HG03064 (cell line): ENCODE results near the gene ADAM12.

Experiments used
- ATAC-seq: cut with Tn5 transposase; IDR thresholded peaks from one replicate; pipeline ENCODE4 v1.9.1; 2021; ENCODE audit warnings: low read depth; ENCODE audit not compliant: unreplicated experiment

ADAM12 gene

DNA sequence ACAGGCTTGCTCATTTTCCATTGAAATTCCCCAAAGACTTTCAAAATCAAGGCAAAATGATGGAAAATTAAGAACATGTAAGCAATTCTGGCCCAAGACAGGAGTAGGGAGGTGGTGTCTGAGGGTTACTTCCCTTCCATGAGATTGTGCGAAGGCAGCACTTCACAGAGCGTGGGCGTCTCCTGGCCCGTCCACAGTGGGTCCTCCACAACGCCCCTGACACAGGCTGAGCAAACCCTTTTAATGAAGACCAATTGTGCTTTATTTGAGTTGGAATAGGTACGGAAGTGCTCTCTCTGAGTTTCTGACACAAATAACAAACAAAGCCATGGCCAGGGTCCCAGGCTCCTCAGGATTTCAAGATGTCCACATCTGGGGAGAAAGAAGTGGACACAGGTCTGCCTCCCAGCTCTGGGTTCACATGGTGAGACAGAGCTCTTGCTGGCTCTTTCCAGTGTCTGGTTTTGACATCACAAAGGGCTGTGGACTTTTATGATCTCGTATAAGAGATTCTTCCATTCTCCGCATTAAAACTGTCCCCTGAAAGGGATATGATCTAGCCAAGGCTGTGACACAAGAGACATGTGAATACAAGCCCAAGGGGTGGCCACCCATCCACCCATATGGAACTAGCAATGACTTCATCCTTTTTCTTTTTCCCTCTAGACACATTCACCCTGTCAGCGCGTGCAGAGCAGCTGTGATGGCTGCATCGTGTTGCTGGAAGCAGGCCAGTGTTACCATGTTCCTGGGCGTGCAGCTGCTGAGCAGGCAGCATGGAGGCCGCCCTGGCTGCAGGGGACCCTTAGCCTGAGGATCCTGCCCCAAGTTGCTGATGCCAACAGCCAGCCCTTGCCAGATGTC lies 145.6 kb downstream of the ADAM12 start:
- no peak for ATAC-seq

- no peak for ATAC-seq
Observed at GRCh38 chr10:126240483-126240882, 147.8 kb downstream of the ADAM12 start.

- ATAC-seq: no peak
Observed at GRCh38 chr10:126239844-126240243, 148.4 kb downstream of the ADAM12 start.

- ATAC-seq: no peak
Observed at GRCh38 chr10:126235979-126236851, 152.1 kb downstream of the ADAM12 start.

GRCh38 chr10:126235091-126235978 lies 152.9 kb downstream of the ADAM12 start:
- no peak for ATAC-seq

GRCh38 chr10:126234630-126235029 lies 153.6 kb downstream of the ADAM12 start:
- ATAC-seq: no peak

DNA sequence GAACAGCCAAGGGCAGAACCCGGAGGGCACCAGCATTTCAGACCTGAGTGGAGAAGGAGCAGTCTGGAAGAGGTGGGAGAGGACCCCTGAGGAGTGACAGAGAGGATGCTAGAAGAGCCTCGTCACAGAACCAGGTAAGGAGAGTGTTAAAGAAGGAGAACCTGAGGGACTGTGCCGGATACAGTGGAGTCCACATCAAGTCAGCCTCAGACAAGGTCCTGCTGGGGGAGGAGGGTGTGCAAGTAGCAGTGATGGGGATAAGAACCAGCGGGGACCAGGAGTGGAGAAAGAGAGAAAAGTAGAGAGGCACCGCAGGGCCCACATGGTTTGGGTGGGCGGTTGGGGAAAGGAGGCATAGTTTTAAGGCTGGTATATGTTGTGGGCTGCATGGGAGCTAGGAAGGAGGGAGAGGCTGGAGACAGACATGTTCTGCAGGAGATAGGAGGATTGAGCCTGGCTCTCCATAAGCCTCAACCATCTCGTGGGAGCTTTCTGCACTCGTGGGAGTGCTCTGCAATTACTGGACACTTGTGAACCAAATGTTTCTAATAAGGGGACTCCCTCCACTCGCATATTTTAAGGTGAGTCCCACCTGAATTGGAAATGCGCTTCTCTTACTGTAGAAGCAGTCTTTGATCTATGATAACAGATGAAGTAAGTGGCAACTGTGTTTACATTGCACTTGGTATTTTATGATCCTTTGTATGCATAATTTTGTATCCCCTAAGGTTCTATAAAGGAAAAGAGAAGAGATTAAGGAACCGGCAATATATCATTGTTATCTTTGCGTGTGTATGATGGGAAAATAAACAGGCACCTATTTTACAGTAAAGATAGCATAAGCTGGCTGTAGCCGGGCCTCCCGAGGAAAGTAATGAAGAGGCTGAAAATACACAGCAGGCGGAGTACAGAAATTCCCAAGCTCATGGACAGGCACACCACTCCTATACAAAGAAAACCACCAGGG lies 154.8 kb downstream of the ADAM12 start:
- no peak for ATAC-seq

DNA sequence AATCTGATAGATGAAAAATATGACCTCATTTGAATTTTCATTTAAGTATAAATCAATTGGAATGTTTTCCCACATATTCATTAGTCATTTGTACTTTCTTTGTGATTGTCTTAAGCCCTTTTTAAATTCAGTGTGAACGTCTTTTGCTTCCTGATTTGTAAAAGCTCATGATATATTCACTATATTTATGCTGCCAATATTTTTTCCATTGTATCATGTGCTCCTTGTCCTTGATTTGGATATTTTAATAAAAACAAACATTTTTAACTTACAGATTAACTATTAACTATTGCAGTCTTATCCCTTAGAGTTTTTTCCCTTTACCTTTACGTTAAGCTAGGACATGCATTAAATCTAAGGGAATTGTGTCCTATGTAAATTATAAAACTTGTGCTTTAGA lies 157.7 kb downstream of the ADAM12 start:
- no peak for ATAC-seq

DNA sequence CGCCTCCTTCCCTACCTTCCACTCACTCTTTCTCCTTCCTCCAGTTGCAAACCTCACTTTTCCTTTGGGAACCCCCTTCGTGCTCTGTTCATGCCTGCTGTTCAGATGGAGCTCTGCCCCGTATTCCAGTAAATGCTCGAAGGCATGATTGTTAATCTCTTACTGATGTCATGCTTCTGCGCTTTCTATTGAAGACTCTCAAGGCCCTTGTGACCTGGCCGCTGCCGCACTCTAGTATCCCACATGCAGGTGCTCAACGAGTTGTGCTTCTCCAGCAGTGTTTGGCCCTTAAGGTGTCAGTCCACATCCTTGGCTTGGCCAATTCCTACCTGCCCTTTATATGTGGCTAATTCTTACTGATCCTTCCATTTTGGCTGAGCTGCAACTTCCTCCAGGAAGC lies 158.6 kb downstream of the ADAM12 start:
- ATAC-seq: no peak

- no peak for ATAC-seq
Observed at GRCh38 chr10:126227762-126228134, 160.5 kb downstream of the ADAM12 start.

- ATAC-seq: no peak
Observed at GRCh38 chr10:126226988-126227761, 161.1 kb downstream of the ADAM12 start.

- ATAC-seq: no peak
Observed at GRCh38 chr10:126226205-126226604, 162.1 kb downstream of the ADAM12 start.

DNA sequence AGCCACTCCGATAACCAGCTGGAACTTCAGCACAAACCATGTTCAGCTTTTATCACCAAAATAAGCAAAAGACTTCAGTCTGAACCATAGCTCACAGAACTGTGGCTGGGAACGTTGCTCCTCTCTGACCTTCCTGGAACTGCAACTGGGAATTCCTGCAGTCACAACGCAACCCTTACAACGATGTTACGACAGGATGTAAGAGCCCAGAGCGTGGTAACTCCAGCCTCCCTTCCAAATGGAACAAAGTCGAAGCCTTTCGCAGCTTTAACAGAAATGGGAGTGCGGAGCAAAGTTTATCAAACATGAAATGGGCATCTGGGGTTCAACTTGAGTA lies 162.6 kb downstream of the ADAM12 start:
- ATAC-seq: no peak

DNA sequence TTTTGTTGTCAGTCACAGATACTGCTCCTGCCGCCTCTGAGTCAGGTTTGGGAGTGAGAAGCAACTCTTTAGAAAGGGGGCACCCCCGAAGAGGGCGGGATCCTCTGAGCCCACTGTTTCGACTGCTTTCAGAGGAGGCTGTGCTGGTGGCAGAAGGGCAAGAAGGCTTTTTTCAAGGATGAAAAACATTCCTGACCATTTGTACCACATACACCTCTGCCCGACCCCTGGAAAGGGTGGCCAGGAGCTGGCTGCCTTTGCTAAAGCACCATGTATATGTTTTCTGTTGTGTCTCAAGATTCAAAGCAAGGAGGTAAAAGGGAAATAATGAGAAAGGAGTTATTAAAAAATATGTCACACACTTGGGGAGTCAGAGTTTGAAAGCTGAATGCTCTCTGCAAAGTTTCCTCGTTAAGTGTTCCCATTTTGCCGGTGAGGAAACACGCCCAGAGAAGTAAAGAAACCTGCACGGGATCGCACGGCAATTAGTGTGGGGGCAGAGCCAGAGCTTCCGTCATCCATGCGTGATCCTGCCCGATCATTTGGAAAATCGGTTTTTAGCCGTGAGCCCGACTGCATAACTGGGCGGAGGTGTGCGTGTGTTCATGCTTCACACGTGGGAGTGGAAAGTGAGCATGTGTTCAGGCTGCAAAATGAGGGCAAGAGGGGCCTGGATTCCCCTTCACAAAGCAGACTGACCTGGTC lies 163.2 kb downstream of the ADAM12 start:
- no peak for ATAC-seq

DNA sequence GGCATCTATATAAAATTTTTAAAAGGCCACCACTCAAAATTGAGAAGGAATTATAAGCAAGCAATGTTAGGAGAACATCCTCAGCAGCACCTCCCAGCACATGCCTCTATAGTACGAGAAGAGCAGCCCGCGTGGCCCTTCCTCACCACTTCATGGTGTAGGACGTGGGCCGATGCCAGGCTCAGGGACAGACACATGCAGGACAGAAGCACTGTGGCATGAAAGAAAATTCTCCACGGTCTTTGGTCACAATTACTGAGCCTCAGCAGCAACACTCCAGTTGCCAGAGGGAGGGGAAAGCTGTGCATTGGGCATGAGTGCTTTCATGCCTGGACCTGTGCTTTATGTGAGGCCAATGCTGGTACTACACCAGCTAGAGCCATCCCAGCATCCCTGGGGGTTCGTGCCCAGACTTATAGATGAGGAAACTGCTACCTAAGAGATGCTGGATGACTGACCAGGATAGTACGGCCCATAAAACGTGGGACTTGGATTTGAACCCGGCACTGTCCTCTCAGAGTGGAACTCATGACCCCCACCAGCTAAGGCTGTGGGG lies 164.7 kb downstream of the ADAM12 start:
- ATAC-seq: no peak

DNA sequence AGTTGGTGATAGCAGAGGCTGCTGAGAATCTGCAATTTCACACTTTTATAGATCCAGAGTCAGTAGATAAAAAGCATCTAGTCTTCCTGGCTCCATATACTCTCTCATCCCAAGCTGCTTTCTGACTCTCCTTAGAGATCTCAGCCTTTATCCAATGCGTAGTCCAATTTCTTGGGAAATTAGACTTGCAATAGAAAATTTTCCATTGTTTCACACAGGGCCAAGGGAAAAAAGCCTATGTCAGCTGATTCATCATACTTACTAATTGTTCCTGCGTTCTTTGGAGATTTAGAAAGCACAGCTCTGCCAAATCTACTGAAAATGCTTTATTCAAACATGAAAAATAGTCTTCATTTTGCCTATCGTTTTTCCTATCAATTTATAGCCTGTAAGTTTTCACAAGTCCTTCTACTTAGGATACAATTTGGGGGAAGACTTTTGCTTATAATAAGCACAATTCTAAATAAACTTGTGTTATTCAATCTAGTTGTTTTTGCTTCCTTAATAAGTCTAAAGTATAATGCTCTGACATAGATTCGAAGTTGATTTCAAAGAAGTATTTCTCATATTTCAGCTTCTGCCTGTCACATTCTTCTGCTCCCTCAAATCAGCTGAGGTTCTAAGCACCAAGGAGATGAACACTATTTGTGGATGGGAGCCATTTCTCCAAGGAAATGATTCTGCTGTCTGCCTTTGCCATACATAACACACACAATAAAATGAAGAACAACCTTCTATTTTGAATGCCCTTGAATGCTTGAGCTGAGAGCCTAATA lies 165.4 kb downstream of the ADAM12 start:
- ATAC-seq: no peak

- no peak for ATAC-seq
Observed at GRCh38 chr10:126221874-126222273, 166.4 kb downstream of the ADAM12 start.
